Panc1 (cell line): ENCODE data around the gene IQSEC1. TPM values are rescaled to one million over a fixed set of nuclear protein-coding genes. Genes with fewer than 3 reads are reported as not detected.

Experiments used
- ATAC-seq: fragments of 200-7000 bp; cut with Tn5 transposase; 2 replicates; pipeline ENCODE4 v1.9.1; 2020; ENCODE audit warnings: mild to moderate bottlenecking, moderate library complexity
- BruUV-seq: library from RNA; stranded (reverse); fragments of 400-500 nt; replicated peaks from 2 replicates; lab custom pipeline; 2021; lab: Mats Ljungman, UMichigan
- CTCF ChIA-PET: fragments of 300-600 bp; sonication (Branson Sonifier 250); formaldehyde crosslinking; loops from one replicate; lab custom pipeline; 2022; ENCODE audit warnings: antibody characterized with exemption; lab: Charles Lee
- POLR2A ChIA-PET: fragments of 300-600 bp; sonication (Branson Sonifier 250); formaldehyde crosslinking; loops from one replicate; lab custom pipeline; 2022; ENCODE audit warnings: antibody characterized with exemption; lab: Charles Lee
- DNase-seq: peaks from one replicate; pipeline ENCODE4 v3.0.0-alpha.2; 2010; ENCODE audit warnings: low read depth, low spot score
- H3K27ac ChIP-seq: 2 replicates; pipeline ENCODE4 v1.5.1; 2011; ENCODE audit warnings: mild to moderate bottlenecking, low read length, inconsistent platforms
- H3K27me3 ChIP-seq: fragments of 200-500 bp; sonication (Bioruptor generic); 2 replicates; pipeline ENCODE4 v1.6.0; 2014; ENCODE audit warnings: low read length, inconsistent platforms; ENCODE audit not compliant: control insufficient read depth, insufficient read depth
- H3K36me3 ChIP-seq: fragments of 200-500 bp; sonication (Bioruptor generic); 2 replicates; pipeline ENCODE4 v1.5.1; 2014; ENCODE audit warnings: inconsistent platforms, mild to moderate bottlenecking, low read length, moderate library complexity; ENCODE audit not compliant: control insufficient read depth, insufficient read depth
- H3K4me1 ChIP-seq: 2 replicates; pipeline ENCODE4 v1.5.1; 2011; ENCODE audit warnings: inconsistent platforms, mild to moderate bottlenecking, low read length, moderate library complexity; ENCODE audit not compliant: control insufficient read depth, insufficient read depth
- H3K4me3 ChIP-seq, 2 experiments: 2 replicates each; pipeline ENCODE4 v1.5.1; 2011 to 2012; ENCODE audit warnings: low read depth in 2 of 2, low read length in 2 of 2, mild to moderate bottlenecking in 2 of 2, inconsistent platforms in 1 of 2, moderate library complexity in 1 of 2
- H3K9me3 ChIP-seq: fragments of 200-500 bp; sonication (Bioruptor generic); 2 replicates; pipeline ENCODE4 v1.5.1; 2014; ENCODE audit warnings: low read depth, mild to moderate bottlenecking, inconsistent platforms, low read length, moderate library complexity; ENCODE audit not compliant: control insufficient read depth, insufficient read depth
- CTCF ChIP-seq: fragments of 450-650 bp; IDR thresholded peaks from 2 replicates; pipeline ENCODE4 v1.5.1; 2017; ENCODE audit warnings: mild to moderate bottlenecking
- POLR2AphosphoS5 ChIP-seq: IDR thresholded peaks from 2 replicates; pipeline ENCODE4 v1.6.1; 2012; ENCODE audit warnings: mild to moderate bottlenecking, low read depth, low read length, moderate library complexity
- REST ChIP-seq, 2 experiments: IDR thresholded peaks; 2 replicates each; pipeline ENCODE4 v1.6.1; 2011 to 2012; ENCODE audit warnings: low read depth in 2 of 2, control low read depth in 1 of 2, low read length in 1 of 2, mild to moderate bottlenecking in 1 of 2, moderate library complexity in 1 of 2; ENCODE audit not compliant: insufficient read depth in 1 of 2
- SIN3A ChIP-seq: IDR thresholded peaks from 2 replicates; pipeline ENCODE4 v1.6.1; 2012; ENCODE audit warnings: low read depth, mild to moderate bottlenecking, low read length, moderate library complexity, borderline replicate concordance; ENCODE audit not compliant: insufficient read depth
- TCF7L2 ChIP-seq: IDR thresholded peaks from 2 replicates; pipeline ENCODE4 v1.6.1; 2011; ENCODE audit warnings: mild to moderate bottlenecking, low read depth, low read length, inconsistent platforms
- in situ Hi-C: cut with HindIII; loops from 2 replicates; pipeline ENCODE4 v1.10.0; 2016; ENCODE audit warnings: low sequenced_read_pairs, low pct_unique_long_range_greater_than_20kb
- intact Hi-C: fragments of 100-400 bp; cut with micrococcal nuclease; formaldehyde crosslinking; loops from one replicate; pipeline ENCODE4 v1.10.0; 2022; ENCODE audit not compliant: unreplicated experiment
- total RNA-seq: library from RNA; stranded (reverse); gene quantifications from one replicate; pipeline ENCODE4 v1.2.1, GENCODE V29; 2021; ENCODE audit not compliant: unreplicated experiment

The IQSEC1 gene
- total RNA-seq, 1 experiment from 2014 or later: 28.4 TPM

- no peaks in the 10 kb centered on the region for H3K9me3 ChIP-seq
- H3K4me3 ChIP-seq: no peak overlapping the region
- H3K4me1 ChIP-seq: no peaks in the 10 kb centered on the region; the same call in 1 of the 2 replicates
- no peak overlapping the region for H3K27ac ChIP-seq
- DNase-seq (no peak), ATAC-seq (no peak)
- in situ Hi-C loops (no loop called here), intact Hi-C loops (no loop called here)
- ChIA-PET POLR2A (no interaction called here), CTCF (interaction anchor here (0.6 kb wide), 1 partner anchor 157 kb away, joined by 4 read pairs; no protein-coding TSS in a partner anchor)
- no TSS peak for BruUV-seq
- H3K27me3 ChIP-seq: no peaks in the 10 kb centered on the region
- no peaks in the 10 kb centered on the region for H3K36me3 ChIP-seq
- TF ChIP-seq POLR2AphosphoS5 (no peak), SIN3A (no peak), CTCF (no peak), TCF7L2 (no peak), REST (IDR thresholded peaks at IDR 0.05; ENCODE audit: insufficient read depth in 1 of 2, low read depth in 2 of 2, low read length in 1 of 2) (no peak)
Observed at GRCh38 chr3:12979947-12980487, 93.2 kb downstream of the IQSEC1 start.

- Histone ChIP-seq H3K9me3 (no peaks in the 10 kb centered on the region), H3K4me3 (no peak overlapping the region), H3K27ac (no peak overlapping the region), H3K4me1 (no peaks in the 10 kb centered on the region; the same call in 1 of the 2 replicates), H3K27me3 (no peaks in the 10 kb centered on the region), H3K36me3 (no peaks in the 10 kb centered on the region)
- CTCF ChIA-PET: no interaction called here
- intact Hi-C loops (no loop called here), in situ Hi-C loops (no loop called here)
- POLR2A ChIA-PET: no interaction called here
- ATAC-seq: no peak
- no peak for TF ChIP-seq SIN3A
- no peak for TF ChIP-seq REST (IDR thresholded peaks at IDR 0.05; ENCODE audit: insufficient read depth in 1 of 2, low read depth in 2 of 2, low read length in 1 of 2)
- TF ChIP-seq TCF7L2: no peak
- TF ChIP-seq CTCF: no peak
- TF ChIP-seq POLR2AphosphoS5: no peak
- no TSS peak for BruUV-seq
- no peak for DNase-seq
Observed at GRCh38 chr3:12979151-12979946, 93.9 kb downstream of the IQSEC1 start.
